Neural cell (in vitro differentiated cells): ENCODE measurements around the gene TMA7B. TPM values are rescaled to one million over a fixed set of nuclear protein-coding genes. Genes with fewer than 3 reads are reported as not detected.

Experiments
- H2AFZ ChIP-seq: fragments of 200-600, 300-800 bp; sonication (generic), shearing (Covaris generic); 2 replicates; pipeline ENCODE4 v1.6.0; 2014; ENCODE audit warnings: low read depth, mild to moderate bottlenecking, antibody characterized with exemption, low read length, moderate library complexity
- H3F3A ChIP-seq: fragments of 200-600 bp; shearing (Covaris generic); 2 replicates; pipeline ENCODE4 v1.6.1; 2016; ENCODE audit warnings: mild to moderate bottlenecking, moderate library complexity, mixed read lengths, antibody characterized with exemption, low read length; ENCODE audit not compliant: insufficient read depth, poor library complexity, severe bottlenecking
- H3K27ac ChIP-seq: fragments of 200-600, 300-800 bp; sonication (generic), shearing (Covaris generic); 2 replicates; pipeline ENCODE4 v1.5.1; 2014; ENCODE audit warnings: mild to moderate bottlenecking, low read length, moderate library complexity
- H3K27me3 ChIP-seq: fragments of 300-800, 200-600 bp; sonication (generic), shearing (Covaris generic); 2 replicates; pipeline ENCODE4 v1.6.0; 2014; ENCODE audit warnings: mild to moderate bottlenecking, low read depth, low read length, moderate library complexity; ENCODE audit not compliant: insufficient read depth
- H3K36me3 ChIP-seq: fragments of 300-800, 200-600 bp; sonication (generic), shearing (Covaris generic); 2 replicates; pipeline ENCODE4 v1.5.1; 2014; ENCODE audit warnings: mild to moderate bottlenecking, antibody characterized with exemption, low read length, moderate library complexity; ENCODE audit not compliant: insufficient read depth
- H3K4me2 ChIP-seq: fragments of 300-800, 200-600 bp; sonication (generic), shearing (Covaris generic); 2 replicates; pipeline ENCODE4 v1.6.0; 2014; ENCODE audit warnings: mild to moderate bottlenecking, low read length
- H3K4me3 ChIP-seq: fragments of 300-800, 200-600 bp; sonication (generic), shearing (Covaris generic); 2 replicates; pipeline ENCODE4 v1.5.1; 2014; ENCODE audit warnings: mild to moderate bottlenecking, low read length, moderate library complexity
- H3K79me2 ChIP-seq: fragments of 200-600 bp; shearing (Covaris generic); replicated peaks from 2 replicates; pipeline ENCODE4 v1.6.0; 2014; ENCODE audit warnings: mild to moderate bottlenecking, low read length, moderate library complexity; ENCODE audit not compliant: insufficient read depth
- H3K9ac ChIP-seq: fragments of 300-800, 200-600 bp; sonication (generic), shearing (Covaris generic); 2 replicates; pipeline ENCODE4 v1.6.1; 2016; ENCODE audit warnings: mild to moderate bottlenecking, low read length, mixed read lengths
- H3K9me2 ChIP-seq: fragments of 200-600 bp; shearing (Covaris generic); 2 replicates; pipeline ENCODE4 v1.6.1; 2016; ENCODE audit warnings: mild to moderate bottlenecking, low read length, mixed read lengths; ENCODE audit not compliant: insufficient read depth
- H3K9me3 ChIP-seq: fragments of 200-600, 300-800 bp; sonication (generic), shearing (Covaris generic); 2 replicates; pipeline ENCODE4 v1.6.1; 2016; ENCODE audit warnings: mild to moderate bottlenecking, mixed run types, low read length, moderate library complexity, mixed read lengths
- H4K20me1 ChIP-seq: fragments of 200-600 bp; shearing (Covaris generic); 2 replicates; pipeline ENCODE4 v1.6.1; 2016; ENCODE audit warnings: mild to moderate bottlenecking, mixed run types; ENCODE audit not compliant: insufficient read depth
- EP300 ChIP-seq: fragments of 450-650 bp; conservative IDR thresholded peaks from 2 replicates; pipeline ENCODE4 v1.6.1; 2014; ENCODE audit warnings: antibody characterized with exemption, mild to moderate bottlenecking, moderate library complexity; ENCODE audit not compliant: poor library complexity, severe bottlenecking
- EZH2 ChIP-seq: fragments of 200-600, 300-800 bp; shearing (Covaris generic), sonication (generic); IDR thresholded peaks from 2 replicates; pipeline ENCODE4 v1.6.1; 2014; ENCODE audit warnings: antibody characterized with exemption, low read length, borderline replicate concordance, mild to moderate bottlenecking; ENCODE audit not compliant: insufficient read depth, poor library complexity, severe bottlenecking
- MXI1 ChIP-seq: fragments of 450-650 bp; conservative IDR thresholded peaks from 2 replicates; pipeline ENCODE4 v1.6.1; 2014; ENCODE audit warnings: antibody characterized with exemption, mild to moderate bottlenecking; ENCODE audit not compliant: poor library complexity, severe bottlenecking
- POLR2AphosphoS5 ChIP-seq: IDR thresholded peaks from 2 replicates; pipeline ENCODE4 v1.6.1; 2012
- RAD21 ChIP-seq: fragments of 450-650 bp; conservative IDR thresholded peaks from 2 replicates; pipeline ENCODE4 v1.6.1; 2014; ENCODE audit warnings: antibody characterized with exemption, mild to moderate bottlenecking, moderate library complexity
- SMC3 ChIP-seq: fragments of 450-650 bp; conservative IDR thresholded peaks from 2 replicates; pipeline ENCODE4 v1.6.1; 2014; ENCODE audit warnings: antibody characterized with exemption, mild to moderate bottlenecking, moderate library complexity; ENCODE audit not compliant: poor library complexity
- TAF1 ChIP-seq: IDR thresholded peaks from 2 replicates; pipeline ENCODE4 v1.6.1; 2012; ENCODE audit warnings: low read depth
- polyA plus RNA-seq: library from polyadenylated mRNA; depleted of rRNA; stranded (reverse); fragments of >200 nt; gene quantifications from 2 replicates; pipeline ENCODE4 v1.2.3, GENCODE V29; 2014
- TF ChIP-seq, protein P1 (sequence below): IDR thresholded peaks from 2 replicates; pipeline ENCODE4 v1.6.1; 2012; ENCODE audit warnings: borderline replicate concordance
- TF ChIP-seq, protein P2 (sequence below): fragments of 450-650 bp; IDR thresholded peaks from 2 replicates; pipeline ENCODE4 v1.5.1; 2014; ENCODE audit warnings: antibody characterized with exemption, mild to moderate bottlenecking, moderate library complexity; ENCODE audit not compliant: poor library complexity, severe bottlenecking

Gene TMA7B
- polyA plus RNA-seq, 1 donor from 2014 or later: not detected

DNA sequence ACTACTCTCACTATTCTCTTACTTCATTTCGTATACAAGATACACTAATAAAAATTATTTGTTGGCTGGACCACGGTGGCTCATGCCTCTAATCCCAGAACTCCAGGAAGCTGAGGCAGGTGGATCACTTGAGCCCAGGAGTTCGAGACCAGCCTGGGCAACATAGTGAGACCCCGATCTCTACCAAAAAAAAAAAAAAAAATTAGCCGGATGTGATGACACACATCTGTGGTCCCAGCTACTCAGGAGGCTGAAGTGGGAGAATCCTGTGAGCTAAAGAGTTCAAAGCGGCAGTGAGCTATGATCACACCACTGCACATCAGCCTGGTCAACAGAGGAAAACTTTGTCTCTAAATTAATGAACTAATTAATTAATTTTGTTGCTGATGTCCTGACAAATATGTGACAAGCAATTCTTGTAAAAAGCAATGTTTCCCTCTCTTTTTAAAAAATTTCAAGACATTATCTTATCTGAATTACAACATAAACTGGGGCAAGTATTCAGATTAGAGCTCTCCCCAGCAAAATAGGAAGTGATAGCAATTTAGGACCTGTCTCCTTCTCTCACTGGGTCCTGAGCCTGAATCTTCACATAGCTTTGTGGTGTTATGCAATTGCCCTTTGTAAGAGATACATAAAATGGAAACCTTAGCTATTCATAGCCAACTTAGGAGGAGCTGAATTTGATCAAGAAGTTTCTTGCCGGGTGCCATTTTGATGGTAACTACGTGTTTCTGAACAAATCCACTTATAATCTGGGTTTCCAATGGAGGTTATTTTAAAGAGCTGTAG, 17.6 kb upstream of the TMA7B start:
- Histone ChIP-seq H3K27ac (no peak overlapping the region), H2AFZ (no peak overlapping the region), H3K79me2 (no peaks in the 10 kb centered on the region), H3K9me2 (no peaks in the 10 kb centered on the region), H3K4me2 (no peak overlapping the region), H4K20me1 (no peaks in the 10 kb centered on the region), H3F3A (no peaks in the 10 kb centered on the region), H3K9ac (no peak overlapping the region), H3K27me3 (no peaks in the 10 kb centered on the region), H3K4me3 (no peak overlapping the region), H3K9me3 (no peaks in the 10 kb centered on the region), H3K36me3 (no peaks in the 10 kb centered on the region)
- TF ChIP-seq RAD21: no peak
- TF ChIP-seq SMC3: no peak
- no peak for TF ChIP-seq EZH2
- TF ChIP-seq, protein P1, sequence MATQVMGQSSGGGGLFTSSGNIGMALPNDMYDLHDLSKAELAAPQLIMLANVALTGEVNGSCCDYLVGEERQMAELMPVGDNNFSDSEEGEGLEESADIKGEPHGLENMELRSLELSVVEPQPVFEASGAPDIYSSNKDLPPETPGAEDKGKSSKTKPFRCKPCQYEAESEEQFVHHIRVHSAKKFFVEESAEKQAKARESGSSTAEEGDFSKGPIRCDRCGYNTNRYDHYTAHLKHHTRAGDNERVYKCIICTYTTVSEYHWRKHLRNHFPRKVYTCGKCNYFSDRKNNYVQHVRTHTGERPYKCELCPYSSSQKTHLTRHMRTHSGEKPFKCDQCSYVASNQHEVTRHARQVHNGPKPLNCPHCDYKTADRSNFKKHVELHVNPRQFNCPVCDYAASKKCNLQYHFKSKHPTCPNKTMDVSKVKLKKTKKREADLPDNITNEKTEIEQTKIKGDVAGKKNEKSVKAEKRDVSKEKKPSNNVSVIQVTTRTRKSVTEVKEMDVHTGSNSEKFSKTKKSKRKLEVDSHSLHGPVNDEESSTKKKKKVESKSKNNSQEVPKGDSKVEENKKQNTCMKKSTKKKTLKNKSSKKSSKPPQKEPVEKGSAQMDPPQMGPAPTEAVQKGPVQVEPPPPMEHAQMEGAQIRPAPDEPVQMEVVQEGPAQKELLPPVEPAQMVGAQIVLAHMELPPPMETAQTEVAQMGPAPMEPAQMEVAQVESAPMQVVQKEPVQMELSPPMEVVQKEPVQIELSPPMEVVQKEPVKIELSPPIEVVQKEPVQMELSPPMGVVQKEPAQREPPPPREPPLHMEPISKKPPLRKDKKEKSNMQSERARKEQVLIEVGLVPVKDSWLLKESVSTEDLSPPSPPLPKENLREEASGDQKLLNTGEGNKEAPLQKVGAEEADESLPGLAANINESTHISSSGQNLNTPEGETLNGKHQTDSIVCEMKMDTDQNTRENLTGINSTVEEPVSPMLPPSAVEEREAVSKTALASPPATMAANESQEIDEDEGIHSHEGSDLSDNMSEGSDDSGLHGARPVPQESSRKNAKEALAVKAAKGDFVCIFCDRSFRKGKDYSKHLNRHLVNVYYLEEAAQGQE: no peak
- no peak for TF ChIP-seq MXI1
- TF ChIP-seq, protein P2, sequence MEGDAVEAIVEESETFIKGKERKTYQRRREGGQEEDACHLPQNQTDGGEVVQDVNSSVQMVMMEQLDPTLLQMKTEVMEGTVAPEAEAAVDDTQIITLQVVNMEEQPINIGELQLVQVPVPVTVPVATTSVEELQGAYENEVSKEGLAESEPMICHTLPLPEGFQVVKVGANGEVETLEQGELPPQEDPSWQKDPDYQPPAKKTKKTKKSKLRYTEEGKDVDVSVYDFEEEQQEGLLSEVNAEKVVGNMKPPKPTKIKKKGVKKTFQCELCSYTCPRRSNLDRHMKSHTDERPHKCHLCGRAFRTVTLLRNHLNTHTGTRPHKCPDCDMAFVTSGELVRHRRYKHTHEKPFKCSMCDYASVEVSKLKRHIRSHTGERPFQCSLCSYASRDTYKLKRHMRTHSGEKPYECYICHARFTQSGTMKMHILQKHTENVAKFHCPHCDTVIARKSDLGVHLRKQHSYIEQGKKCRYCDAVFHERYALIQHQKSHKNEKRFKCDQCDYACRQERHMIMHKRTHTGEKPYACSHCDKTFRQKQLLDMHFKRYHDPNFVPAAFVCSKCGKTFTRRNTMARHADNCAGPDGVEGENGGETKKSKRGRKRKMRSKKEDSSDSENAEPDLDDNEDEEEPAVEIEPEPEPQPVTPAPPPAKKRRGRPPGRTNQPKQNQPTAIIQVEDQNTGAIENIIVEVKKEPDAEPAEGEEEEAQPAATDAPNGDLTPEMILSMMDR: no peak
- no peak for TF ChIP-seq POLR2AphosphoS5
- no peak for TF ChIP-seq EP300

DNA sequence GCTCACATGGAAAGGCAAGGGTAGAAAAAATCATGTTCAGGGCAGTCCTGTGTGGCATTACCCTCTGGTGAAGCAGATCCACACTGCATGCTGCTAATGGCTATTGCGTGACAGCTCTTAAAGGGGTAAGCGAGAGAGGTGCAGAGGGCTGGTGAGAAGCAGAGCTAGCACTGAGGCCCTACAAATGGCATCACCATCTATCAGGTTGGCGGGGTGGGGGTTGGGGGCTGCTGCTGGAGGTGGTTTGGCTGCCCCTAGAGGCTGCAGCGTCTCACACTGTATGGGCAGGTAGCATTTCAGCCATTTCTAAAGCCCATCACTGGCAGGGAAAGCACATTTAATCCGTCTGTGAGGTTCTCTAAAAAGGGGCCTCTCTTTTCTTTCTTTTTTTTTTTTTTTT, 16.9 kb upstream of the TMA7B start:
- H3K79me2 ChIP-seq: no peaks in the 10 kb centered on the region
- H2AFZ ChIP-seq: no peak overlapping the region
- H3K9me2 ChIP-seq: no peaks in the 10 kb centered on the region
- H3K9ac ChIP-seq: no peak overlapping the region
- H3K9me3 ChIP-seq: no peaks in the 10 kb centered on the region
- no peaks in the 10 kb centered on the region for H3K27me3 ChIP-seq
- no peak for TF ChIP-seq TAF1
- TF ChIP-seq, protein P2: peak; percentile 29
- no peak overlapping the region for H3K27ac ChIP-seq
- no peaks in the 10 kb centered on the region for H4K20me1 ChIP-seq
- no peak overlapping the region for H3K4me2 ChIP-seq
- no peak overlapping the region for H3K4me3 ChIP-seq
- H3F3A ChIP-seq: no peaks in the 10 kb centered on the region
- no peaks in the 10 kb centered on the region for H3K36me3 ChIP-seq
